ENCODE measurements around the gene DENND2A.

DNA sequence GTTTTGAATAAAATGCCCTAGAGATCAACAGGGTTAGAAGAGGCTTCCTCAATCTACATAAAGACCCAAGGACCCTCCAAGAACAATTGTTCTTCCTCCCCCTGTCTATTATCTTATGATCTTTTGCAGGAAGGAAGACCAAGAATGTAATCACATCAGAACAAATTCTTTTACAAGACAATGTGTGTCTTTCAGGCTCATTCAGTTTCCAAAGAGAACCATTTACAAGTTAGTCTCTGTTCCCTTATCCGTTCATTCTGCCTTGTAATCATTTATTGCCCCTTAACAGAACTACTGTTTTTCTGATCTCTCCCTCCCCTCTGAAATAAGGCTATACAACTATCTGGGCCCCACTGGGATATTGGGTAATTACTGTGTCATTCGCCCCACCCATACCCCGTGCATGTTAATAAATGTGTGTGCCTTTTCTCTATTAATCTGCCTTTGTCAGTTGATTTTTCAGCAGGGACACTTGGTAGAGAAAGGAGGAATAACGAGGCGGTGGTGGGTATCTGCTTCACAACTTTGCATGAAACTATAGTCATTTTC lies 155.6 kb downstream of the DENND2A start:
- TF ChIP-seq CTCF (IDR thresholded peaks at IDR 0.05 in 4 of 5, conservative IDR thresholded peaks at IDR 0.05 in 1 of 5) (no peak), POLR2A (IDR thresholded peaks at IDR 0.05) (no peak)
